Measurements from ENCODE around the gene BANP.
"Not testable (repeated sequence)": the region's sequence is repeated elsewhere in the genome, so short reads cannot be mapped to it uniquely, and the experiment has no call there.

BANP gene

GRCh38 chr16:87973717-87974116 lies 22.5 kb downstream of the BANP start:
- no peak for DNase-seq

GRCh38 chr16:87974178-87974577 lies 22.9 kb downstream of the BANP start:
- no peak for DNase-seq

GRCh38 chr16:87976665-87977064 lies 25.4 kb downstream of the BANP start:
- no peak for DNase-seq

- no peak for DNase-seq
Observed at GRCh38 chr16:87978127-87978526, 26.9 kb downstream of the BANP start.

GRCh38 chr16:87979352-87979751 lies 28.1 kb downstream of the BANP start:
- no peak for DNase-seq

- DNase-seq = not testable (repeated sequence)
Observed at GRCh38 chr16:87979911-87980630, 28.8 kb downstream of the BANP start.

- DNase-seq = not testable (repeated sequence)
Observed at GRCh38 chr16:87981376-87981775, 30.1 kb downstream of the BANP start.

GRCh38 chr16:87982581-87983041 lies 31.4 kb downstream of the BANP start:
- DNase-seq = no peak

- not testable (repeated sequence) for DNase-seq
Observed at GRCh38 chr16:87983072-87983736, 32.0 kb downstream of the BANP start.

GRCh38 chr16:87983737-87984097 lies 32.5 kb downstream of the BANP start:
- DNase-seq = not testable (repeated sequence)

- DNase-seq = not testable (repeated sequence)
Observed at GRCh38 chr16:87984180-87984579, 32.9 kb downstream of the BANP start.

GRCh38 chr16:87984632-87985267 lies 33.5 kb downstream of the BANP start:
- no peak for DNase-seq

GRCh38 chr16:87985493-87985892 lies 34.3 kb downstream of the BANP start:
- not testable (repeated sequence) for DNase-seq

- DNase-seq = not testable (repeated sequence)
Observed at GRCh38 chr16:87986361-87986849, 35.2 kb downstream of the BANP start.

GRCh38 chr16:87988596-87988995 lies 37.4 kb downstream of the BANP start:
- not testable (repeated sequence) for DNase-seq

GRCh38 chr16:87990254-87990653 lies 39.0 kb downstream of the BANP start:
- not testable (repeated sequence) for DNase-seq

- not testable (repeated sequence) for DNase-seq
Observed at GRCh38 chr16:87992142-87992541, 40.9 kb downstream of the BANP start.

GRCh38 chr16:87993901-87994300 lies 42.7 kb downstream of the BANP start:
- DNase-seq = no peak

GRCh38 chr16:87995644-87996043 lies 44.4 kb downstream of the BANP start:
- no peak for DNase-seq

GRCh38 chr16:87996962-87997880 lies 46.0 kb downstream of the BANP start:
- DNase-seq = no peak

GRCh38 chr16:87998184-87998793 lies 47.1 kb downstream of the BANP start:
- not testable (repeated sequence) for DNase-seq

GRCh38 chr16:87998992-87999391 lies 47.8 kb downstream of the BANP start:
- DNase-seq = not testable (repeated sequence)
